Type B pancreatic cell (in vitro differentiated cells): Measurements from ENCODE around the gene CDC42BPA. TPM values are rescaled to one million over a fixed set of nuclear protein-coding genes. Genes with fewer than 3 reads are reported as not detected.
A peak's percentile ranks its signal among the peaks of the same experiment; 100 is the strongest.

Experiments used
- DNase-seq: peaks from one replicate; pipeline ENCODE4 v3.0.0; 2021; ENCODE audit warnings: mixed read lengths; ENCODE audit not compliant: unreplicated experiment; ENCODE audit errors: extremely low spot score
- H3K27ac Mint-ChIP-seq: 2 replicates; pipeline ENCODE4 v1.8.0; 2021; ENCODE audit warnings: mild to moderate bottlenecking, mixed read lengths
- H3K27me3 Mint-ChIP-seq: 2 replicates; pipeline ENCODE4 v1.8.0; 2021; ENCODE audit warnings: mixed read lengths
- H3K36me3 Mint-ChIP-seq: 2 replicates; pipeline ENCODE4 v1.8.0; 2021; ENCODE audit warnings: mixed read lengths
- H3K4me1 Mint-ChIP-seq: one replicate; pipeline ENCODE4 v1.8.0; 2021; ENCODE audit warnings: mixed read lengths; ENCODE audit not compliant: unreplicated experiment
- H3K4me3 Mint-ChIP-seq: 2 replicates; pipeline ENCODE4 v1.8.0; 2021; ENCODE audit warnings: mild to moderate bottlenecking, mixed read lengths
- H3K9me3 Mint-ChIP-seq: 2 replicates; pipeline ENCODE4 v1.8.0; 2021; ENCODE audit warnings: mixed read lengths
- total RNA-seq: library from RNA; stranded (reverse); gene quantifications from 2 replicates; pipeline ENCODE4 v1.2.1, GENCODE V29; 2021; ENCODE audit warnings: low replicate concordance
- TF ChIP-seq, protein P1 (sequence below): fragments of 200-600 bp; sonication (generic); conservative IDR thresholded peaks from 2 replicates; pipeline ENCODE4 v1.5.0; 2021; ENCODE audit warnings: antibody characterized with exemption, mild to moderate bottlenecking

CDC42BPA gene
- total RNA-seq, 1 donor from 2014 or later = 33.8 TPM

DNA sequence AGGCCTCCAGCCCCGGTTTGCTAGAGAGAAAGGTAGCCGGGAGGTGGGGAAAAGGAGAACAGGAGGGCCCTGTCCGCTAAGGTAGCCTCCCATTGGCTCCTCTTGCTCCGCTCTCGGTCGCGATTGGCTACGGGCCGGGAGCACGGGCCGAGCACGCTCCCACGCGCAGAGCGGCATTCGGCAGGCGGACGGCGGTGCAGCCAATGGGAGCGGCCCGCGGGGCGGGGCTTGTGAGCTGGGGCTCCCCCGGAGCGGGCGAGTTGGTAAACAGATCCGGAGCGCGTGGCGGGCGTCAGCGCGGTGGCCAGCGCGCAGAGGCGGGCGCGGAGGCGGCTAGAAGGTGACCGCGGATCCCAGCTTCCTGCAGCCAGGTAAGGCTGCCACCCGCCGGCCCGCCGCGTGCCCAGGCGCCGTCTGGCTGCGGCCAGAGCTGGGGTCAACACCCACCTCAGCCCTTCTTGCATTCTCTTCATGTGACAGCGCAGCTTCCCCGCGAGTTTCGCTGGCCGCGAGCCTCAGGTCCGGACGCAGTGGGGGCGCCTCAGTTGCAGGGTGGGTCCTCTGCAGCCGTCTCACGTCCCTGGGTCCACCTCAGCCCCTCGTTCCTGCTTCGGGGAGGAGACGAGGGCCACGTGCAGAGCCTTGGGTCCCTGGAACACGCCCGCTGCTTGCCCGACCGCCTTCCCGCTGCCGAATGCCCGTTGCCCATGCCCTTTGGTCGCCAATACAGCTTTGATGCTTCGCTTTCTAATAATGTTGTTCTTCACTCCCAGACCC, 378.1 kb downstream of the CDC42BPA start, which contains the start of gene COQ8A:
Gene COQ8A, plus strand, starts transcription at position 266 of the 777 bp plus-strand sequence. CDS start 21,092 bp downstream, outside the sequence.
- DNase-seq = peak; percentile 99
- Mint-ChIP-seq H3K4me1 (peaks cover 43% of the 10 kb centered on the region), H3K4me3 (peak within 1 kb of the TSS; percentile 92), H3K9me3 (peaks cover 5% of the 10 kb centered on the region), H3K27me3 (no peaks in the 10 kb centered on the region), H3K36me3 (no peaks in the 10 kb centered on the region), H3K27ac (peak within 1 kb of the TSS; percentile 91)
- TF ChIP-seq, protein P1, sequence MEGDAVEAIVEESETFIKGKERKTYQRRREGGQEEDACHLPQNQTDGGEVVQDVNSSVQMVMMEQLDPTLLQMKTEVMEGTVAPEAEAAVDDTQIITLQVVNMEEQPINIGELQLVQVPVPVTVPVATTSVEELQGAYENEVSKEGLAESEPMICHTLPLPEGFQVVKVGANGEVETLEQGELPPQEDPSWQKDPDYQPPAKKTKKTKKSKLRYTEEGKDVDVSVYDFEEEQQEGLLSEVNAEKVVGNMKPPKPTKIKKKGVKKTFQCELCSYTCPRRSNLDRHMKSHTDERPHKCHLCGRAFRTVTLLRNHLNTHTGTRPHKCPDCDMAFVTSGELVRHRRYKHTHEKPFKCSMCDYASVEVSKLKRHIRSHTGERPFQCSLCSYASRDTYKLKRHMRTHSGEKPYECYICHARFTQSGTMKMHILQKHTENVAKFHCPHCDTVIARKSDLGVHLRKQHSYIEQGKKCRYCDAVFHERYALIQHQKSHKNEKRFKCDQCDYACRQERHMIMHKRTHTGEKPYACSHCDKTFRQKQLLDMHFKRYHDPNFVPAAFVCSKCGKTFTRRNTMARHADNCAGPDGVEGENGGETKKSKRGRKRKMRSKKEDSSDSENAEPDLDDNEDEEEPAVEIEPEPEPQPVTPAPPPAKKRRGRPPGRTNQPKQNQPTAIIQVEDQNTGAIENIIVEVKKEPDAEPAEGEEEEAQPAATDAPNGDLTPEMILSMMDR = no peak

Other genes starting within 250 kb of the CDC42BPA start
- gene ZNF678, start 245.1 kb upstream of the CDC42BPA start, total RNA-seq = 10.7 and 21.7 TPM in 2 replicates